AG09319 (cell line): ENCODE measurements around the gene ARHGAP22.

Source experiments
- DNase-seq: peaks from one replicate; pipeline ENCODE4 v3.0.0-alpha.2; 2010; ENCODE audit warnings: low read depth; ENCODE audit errors: extremely low read depth
- CTCF ChIP-seq: IDR thresholded peaks from 2 replicates; pipeline ENCODE4 v1.5.1; 2011; ENCODE audit warnings: low read depth, mild to moderate bottlenecking, inconsistent platforms, low read length, moderate library complexity

Gene ARHGAP22

DNA sequence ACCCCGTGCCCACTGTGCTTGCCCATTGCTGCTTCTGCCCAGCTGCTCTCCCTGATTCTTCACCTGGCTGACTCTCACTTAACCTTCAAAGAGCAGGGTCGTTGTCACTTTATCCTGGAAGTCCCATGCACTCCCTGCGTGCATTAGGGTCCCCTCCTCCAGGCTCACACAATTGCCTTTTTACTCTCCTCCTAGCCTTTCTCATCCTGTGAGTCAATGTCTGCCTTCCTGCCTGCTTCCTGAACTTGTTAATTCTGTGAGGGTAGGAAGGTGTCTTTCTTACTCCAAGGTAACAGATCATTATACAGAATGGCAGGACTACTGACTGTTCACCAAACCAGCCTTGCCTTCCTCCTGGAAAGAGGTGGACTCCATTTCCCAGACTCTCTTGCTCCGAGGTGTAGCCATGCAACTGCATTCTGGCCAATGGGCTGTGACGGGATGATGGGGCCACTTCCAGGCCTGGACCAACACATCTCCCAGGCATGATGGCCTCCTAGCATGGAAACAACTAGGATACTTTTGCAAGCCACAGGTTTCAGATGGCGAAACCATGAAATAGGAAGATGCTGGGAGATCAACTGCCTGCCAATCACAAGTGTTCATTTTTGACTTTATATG is 54.7 kb downstream of the ARHGAP22 start:
- TF ChIP-seq CTCF = no peak
- DNase-seq = no peak

DNA sequence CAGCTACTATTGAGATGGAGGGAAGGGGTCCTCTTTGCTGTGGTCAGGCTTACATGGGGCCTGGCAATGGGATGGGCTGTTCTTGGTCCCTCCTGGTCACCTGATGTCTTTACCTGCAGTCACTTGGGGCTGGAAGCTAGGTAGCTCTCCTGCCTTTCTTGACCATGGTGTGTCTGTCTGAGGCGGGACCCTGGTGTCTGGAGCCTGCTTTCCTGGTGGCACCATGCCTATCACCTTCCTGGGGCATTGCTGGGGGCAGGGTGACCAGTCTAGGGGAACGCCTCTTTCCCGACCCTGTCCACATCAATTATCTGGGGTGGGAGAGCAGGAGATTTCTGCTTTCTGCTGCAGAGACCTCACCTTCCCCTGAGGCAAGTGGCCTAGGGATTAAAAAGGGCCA is 55.6 kb downstream of the ARHGAP22 start:
- DNase-seq = no peak

DNA sequence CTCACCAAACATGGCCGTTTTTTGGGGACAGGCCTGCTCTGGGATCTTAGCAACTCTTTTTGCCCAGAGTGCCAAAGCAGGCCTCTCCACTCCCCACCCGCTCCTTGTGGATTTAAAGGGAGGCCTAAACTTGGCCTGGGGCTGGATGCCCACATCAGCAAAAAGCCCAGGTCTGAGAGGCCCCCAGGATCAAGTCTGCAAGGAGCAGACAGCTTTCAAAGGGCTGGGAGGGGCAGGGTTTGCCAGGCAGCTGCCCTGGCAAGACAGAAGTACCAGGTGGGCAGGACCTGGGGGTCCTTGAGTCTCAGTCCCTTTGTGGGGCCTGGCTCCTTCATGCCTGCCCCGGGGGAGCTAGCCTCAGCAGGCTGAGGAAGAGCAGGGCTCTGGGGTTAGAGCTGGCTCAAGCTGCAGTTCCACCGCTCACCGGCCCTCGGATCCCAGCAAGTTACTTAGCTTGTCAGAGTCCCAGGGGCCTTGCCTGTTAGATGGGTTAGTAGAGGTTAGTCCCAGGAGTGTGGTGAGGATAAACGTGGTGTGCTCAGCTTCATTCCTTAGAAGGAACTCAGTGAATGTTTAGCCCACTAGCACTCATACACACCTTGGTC is 56.2 kb downstream of the ARHGAP22 start:
- no peak for DNase-seq
- TF ChIP-seq CTCF = no peak

More for the DNA sequence above, 55.6 kb downstream of the ARHGAP22 start:
- no peak for TF ChIP-seq CTCF

GRCh38 chr10:48547981-48548380 is 56.9 kb downstream of the ARHGAP22 start:
- no peak for TF ChIP-seq CTCF
- DNase-seq = no peak

GRCh38 chr10:48547061-48547895 is 57.6 kb downstream of the ARHGAP22 start:
- no peak for TF ChIP-seq CTCF
- no peak for DNase-seq

- no peak for TF ChIP-seq CTCF
- DNase-seq = no peak
These were observed 59.3 kb downstream of the ARHGAP22 start for GRCh38 chr10:48545462-48546145.
